HG02884 (cell line): ENCODE data around the gene ANK3.
"Not testable (repeated sequence)": the region's sequence is repeated elsewhere in the genome, so short reads cannot be mapped to it uniquely, and the experiment has no call there.

Experiments
- ATAC-seq: cut with Tn5 transposase; IDR thresholded peaks from one replicate; pipeline ENCODE4 v1.9.1; 2021; ENCODE audit warnings: mild to moderate bottlenecking, moderate library complexity; ENCODE audit not compliant: unreplicated experiment

The ANK3 gene

GRCh38 chr10:60311821-60312220 lies 77.9 kb downstream of the ANK3 start:
- no peak for ATAC-seq

DNA sequence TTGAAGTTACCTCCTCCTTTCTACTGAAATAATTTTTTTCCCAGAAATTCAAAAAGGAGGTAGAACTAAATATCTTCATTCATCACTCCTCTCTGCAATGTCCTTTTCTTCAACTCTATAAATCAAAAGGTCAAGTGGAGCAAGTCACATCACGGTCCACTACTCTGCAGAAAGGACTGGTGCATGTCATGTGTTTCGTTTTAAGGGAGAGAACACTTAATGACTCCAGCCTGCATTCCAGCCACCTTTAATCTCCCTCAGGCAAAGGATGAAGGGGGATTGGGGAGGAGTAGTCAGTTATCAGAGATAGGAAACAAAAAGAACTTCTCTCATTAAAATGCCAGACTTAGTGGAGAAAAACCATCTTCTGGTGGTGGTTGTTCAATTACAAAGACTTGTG lies 78.9 kb downstream of the ANK3 start:
- no peak for ATAC-seq

DNA sequence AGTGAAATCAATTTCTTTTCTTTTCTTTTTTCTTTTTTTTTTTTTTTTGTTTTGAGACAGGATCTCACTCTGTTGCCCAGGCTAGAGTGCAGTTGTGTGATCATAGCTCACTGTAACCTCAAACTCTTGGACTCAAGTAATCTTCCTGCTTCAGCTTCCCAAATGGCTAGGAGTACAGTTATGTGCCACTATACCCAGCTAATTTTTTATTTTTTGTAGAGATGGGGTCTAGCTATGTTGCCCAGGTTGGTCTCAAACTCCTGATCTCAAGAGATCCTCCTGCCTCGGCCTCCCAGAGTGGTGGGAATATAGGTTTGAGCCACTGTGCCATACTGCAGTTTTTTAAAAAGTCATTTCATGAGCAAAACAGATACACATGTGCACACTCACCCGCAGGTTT lies 79.8 kb downstream of the ANK3 start:
- ATAC-seq = no peak

- ATAC-seq = no peak
These were observed 80.3 kb downstream of the ANK3 start for GRCh38 chr10:60309371-60309770.

GRCh38 chr10:60305380-60305892 lies 84.2 kb downstream of the ANK3 start:
- ATAC-seq = no peak

DNA sequence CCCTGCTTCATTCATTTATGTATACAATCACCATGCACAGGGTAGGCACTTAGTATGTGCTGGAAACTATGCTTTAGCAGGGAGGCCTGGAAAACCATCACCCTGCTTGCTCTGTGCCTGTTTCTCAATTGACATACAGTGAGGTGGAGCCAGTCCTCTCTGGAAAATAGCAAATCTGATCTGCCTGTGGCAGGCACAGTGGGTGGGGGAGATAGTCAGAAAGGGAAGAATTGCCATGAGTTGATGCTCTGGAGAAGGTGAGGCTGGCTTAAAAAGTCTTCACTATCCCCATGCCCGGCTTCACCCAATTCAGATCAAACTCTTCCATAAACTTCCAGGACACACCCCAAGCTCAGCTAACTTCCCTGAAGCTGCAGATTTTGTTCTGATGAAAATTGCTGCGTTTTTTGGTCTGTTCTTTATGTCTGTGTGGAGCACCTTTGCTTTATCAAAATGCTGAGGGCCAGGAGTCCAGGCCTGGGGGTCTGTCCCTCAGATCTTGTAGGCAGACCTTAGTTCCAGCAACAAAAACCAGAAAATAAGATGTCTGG lies 84.8 kb downstream of the ANK3 start:
- no peak for ATAC-seq

DNA sequence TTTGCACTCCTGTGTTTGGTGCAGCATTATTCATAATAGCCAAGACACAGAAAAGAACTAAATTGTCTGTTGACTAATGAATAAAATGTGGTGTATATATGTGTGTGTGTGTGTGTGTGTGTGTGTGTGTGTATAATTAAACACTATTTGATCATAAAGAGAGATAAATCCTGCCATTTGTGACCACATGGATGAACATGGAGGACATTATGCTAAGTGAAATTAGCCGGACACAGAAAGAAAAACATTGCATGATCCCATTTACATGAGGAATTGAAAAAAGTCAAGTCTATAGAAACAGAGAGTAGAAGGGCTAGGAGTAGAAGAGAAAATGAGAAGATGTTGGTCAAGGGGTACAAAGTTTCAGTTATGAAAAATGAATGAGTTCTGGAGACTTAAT lies 85.9 kb downstream of the ANK3 start:
- ATAC-seq = no peak

DNA sequence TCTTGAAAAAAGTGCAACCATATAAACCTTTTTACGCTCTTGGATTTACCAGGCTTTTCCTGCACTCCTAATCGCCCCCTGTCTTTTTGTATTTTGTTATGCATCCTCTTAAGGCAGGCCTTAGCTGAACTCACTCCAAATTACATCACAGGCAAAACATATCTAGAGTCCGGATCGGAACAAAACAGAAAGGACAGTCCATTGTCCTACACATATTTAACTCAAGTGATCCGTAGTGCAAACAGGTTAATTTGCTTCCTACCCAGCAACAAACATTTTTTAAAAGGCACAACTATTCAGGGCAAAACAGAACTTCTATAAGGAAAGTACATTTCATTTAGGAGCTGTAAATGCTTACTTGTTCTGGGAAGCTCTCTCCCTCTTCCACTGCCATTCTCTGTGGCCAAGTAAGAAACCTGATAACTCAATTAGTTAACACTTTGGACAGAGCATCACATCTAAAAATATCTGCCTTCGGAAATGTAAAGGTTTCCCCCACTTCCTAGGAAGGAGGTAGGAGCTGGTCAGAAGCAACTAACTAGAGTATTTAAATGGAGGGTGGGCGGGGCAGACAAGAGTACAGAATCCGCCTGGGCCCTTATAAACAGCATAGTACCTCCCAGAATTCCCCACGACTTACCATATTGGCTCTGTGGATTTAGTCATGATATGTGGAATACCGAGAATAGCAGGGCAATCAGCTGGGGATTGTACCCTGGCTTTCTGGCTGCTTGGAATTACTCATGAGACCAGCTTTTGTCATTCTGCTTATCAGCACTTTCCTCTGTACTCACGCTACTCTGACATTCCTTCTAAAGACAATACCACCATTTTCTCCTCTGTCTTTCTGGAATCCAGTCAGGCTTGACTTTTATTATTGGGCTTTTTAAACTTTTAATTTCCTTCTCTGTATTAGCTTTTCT lies 89.5 kb downstream of the ANK3 start:
- ATAC-seq = no peak

GRCh38 chr10:60299390-60299778 lies 90.3 kb downstream of the ANK3 start:
- ATAC-seq = no peak

DNA sequence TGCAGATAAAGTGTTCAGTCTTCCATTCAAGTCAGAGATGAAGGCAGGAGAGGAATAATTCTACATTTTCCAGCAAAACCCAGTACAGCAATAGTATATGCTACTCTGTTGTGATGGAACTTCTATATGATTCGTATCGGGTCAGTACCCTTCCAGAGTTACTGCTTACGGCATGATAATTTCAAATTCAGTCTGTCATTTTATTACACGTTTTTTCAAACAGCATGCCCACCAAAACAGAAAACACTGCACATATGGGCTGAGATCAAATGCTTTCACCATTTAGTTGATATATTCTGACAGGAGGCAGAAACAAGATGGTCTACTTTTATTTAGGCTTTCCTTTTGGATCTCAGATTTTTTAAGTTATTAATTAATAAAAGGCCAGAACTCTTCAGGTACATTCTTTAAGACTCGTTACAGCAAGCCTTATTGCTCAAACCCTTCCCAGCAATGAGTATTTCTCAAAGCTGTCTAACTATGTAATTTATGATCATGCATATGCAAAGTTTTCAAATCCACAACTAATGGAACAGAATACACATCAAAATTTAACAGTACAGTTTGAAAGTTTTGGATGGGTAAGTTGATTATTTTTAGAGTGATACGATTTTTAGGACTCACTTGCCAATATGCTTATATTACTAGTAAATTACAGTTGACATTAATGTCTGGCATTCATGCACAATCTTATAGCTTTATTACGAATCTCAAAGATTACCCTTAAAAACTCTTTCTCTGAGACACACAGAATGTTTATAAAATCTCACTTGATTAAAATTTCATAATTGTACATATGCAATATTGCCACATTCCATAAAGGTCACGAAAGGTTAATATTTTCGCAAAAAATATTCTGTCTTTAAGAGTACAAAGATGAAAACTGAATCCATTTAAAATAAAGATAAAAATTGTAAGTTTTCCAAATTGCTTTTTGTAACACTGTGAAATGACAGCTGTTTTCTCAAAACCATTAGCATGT lies 91.0 kb downstream of the ANK3 start:
- ATAC-seq = no peak

DNA sequence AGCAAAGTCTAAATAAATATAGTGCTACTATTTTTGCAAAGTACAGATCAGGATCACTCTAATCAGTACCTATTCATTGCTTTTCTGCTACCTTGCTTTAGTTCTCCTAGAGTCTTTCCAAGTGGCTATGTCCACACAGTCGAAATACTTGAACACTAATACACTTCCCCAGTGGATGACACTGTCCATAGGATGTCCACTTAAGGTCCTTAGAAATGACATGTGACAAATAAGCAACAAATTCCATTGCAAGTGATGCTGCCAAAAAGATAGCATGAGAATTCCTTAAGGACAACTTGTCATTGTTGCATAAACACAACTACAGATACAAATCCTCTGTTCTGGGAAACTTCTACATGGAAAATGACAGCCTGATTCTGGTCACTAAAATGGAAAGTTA lies 93.6 kb downstream of the ANK3 start:
- no peak for ATAC-seq

- no peak for ATAC-seq
These were observed 94.4 kb downstream of the ANK3 start for GRCh38 chr10:60295028-60295937.

DNA sequence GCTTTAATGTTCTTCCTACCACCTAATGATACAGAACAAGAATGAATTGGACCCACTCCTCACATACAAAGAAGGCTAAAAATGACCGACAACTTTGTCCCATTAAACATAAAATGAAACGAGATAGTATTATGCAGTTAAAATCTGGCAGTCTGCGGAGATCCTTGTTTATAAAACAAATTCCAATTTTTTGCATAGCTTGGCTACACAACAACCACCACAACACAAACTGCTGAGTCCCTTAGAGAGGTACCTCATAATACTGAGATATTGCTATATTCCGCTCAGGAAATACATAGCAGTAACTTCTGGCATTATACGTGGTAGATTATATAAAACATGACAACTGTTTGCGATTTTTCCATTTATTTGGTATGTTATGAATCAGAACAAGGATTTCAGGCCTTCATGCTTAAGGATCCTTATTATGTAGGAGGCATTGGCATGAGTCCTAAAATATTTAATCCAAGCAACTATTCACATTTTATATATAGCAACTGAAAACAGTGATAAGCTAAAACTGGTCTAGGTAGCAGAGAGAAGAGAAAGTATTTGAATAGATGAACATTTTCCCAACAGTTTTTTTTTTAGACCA lies 96.0 kb downstream of the ANK3 start:
- ATAC-seq = no peak

- no peak for ATAC-seq
These were observed 96.7 kb downstream of the ANK3 start for GRCh38 chr10:60292998-60293397.

- not testable (repeated sequence) for ATAC-seq
These were observed 97.1 kb downstream of the ANK3 start for GRCh38 chr10:60292536-60292935.

- no peak for ATAC-seq
These were observed 98.2 kb downstream of the ANK3 start for GRCh38 chr10:60291344-60291930.

DNA sequence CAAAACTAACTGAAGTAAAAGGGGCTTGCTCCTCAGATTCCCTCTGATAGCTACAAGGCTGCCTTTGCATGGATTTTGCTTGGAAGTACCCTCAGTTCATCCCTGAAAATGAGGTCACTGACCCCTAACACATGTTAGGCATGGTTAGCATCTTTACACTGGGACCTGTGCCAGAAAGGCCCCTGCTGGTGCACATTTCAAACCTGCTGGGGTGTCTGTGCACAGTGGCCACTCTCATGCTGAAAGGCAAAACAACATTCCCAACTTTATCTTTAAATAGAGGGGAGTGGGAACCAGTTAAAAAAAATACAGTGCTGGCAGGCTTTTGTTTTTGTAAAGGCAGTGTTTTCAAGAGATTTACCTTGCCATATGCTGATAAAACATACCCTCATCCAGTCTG lies 99.1 kb downstream of the ANK3 start:
- no peak for ATAC-seq

DNA sequence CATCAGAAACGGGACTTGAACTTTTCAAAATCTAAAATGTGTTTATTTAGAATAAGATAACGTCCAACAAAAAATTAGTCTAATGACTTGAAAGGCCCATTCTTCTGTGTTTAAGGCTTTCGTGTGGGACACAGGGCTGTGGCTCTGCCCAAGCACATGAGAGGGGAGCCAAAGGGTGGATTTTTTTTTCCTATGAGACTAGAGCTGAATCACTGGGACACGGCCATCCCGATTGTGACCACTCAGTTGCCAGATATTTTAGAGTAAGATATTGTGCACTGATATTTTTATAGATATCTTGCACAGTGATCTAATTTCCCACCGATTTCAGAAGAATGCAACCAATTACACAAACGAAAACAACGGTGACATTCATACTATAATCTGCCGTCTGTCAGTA lies 99.9 kb downstream of the ANK3 start:
- ATAC-seq = no peak

DNA sequence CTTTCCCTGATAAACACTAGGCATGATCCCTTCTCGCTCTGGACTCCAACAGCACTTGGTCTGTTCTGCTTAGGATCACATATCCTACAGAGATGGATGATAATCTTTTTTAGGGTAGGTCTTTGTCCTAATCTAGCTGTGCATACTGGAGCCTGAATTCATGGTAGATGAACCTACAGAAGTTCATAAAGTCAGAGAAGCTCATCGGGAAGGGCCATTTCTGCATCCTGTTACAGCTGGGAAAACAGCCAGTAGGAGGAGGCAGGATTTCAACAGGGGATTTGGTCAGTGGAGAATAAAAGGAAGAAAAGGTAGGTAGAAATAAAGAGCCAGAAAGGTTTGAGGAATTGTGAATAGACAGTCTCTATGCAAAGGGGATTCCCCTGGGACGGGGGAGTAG lies 101.4 kb downstream of the ANK3 start:
- ATAC-seq = no peak
